HG03521 (cell line): ENCODE data around the gene COL13A1.

ENCODE experiments used
- ATAC-seq: cut with Tn5 transposase; IDR thresholded peaks from one replicate; pipeline ENCODE4 v1.9.1; 2021; ENCODE audit warnings: mild to moderate bottlenecking, moderate library complexity; ENCODE audit not compliant: unreplicated experiment

COL13A1 gene

GRCh38 chr10:69789164-69789576 lies 12.5 kb upstream of the COL13A1 start:
- ATAC-seq, result no peak

- no peak for ATAC-seq
Measured at GRCh38 chr10:69791812-69792211, 9.9 kb upstream of the COL13A1 start.

DNA sequence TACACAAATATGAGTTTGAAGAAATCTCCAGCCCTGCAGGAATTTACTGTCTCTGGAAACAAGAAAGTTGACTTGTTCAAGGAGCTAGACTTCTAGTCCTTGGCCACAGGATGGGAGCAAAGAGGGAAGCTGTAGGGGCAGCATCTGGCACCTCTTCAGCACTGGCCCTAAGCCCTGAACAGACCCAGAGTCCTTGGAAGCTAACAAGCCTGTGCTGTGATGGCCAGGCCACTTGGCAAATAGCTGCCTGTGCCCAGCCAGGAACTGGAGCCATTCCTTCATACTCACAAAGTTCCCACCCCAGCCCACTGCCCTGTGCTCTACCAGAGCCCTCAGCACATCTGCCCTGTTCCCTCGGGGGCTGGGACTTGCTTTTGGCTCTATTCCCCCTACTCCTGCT lies 9.4 kb upstream of the COL13A1 start:
- ATAC-seq, result no peak

DNA sequence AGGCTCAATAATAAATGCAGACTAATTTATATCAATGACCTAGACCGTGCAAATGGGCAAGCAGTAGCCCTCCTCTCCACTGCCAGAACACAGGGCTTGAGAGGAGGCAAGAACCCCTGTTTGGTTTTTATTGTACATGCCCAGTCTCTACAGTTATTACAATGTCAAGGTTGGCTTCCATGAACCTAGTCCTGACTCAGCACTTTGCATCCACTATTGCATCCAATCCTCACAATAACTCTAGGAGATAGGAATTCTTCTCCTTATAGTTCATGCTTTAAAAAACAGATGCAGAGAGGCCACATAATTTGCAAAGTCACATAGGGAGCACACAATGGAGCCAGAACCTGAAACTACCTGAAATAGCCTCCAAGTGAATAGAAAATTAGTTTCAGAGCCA lies 7.0 kb upstream of the COL13A1 start:
- ATAC-seq, result no peak

GRCh38 chr10:69795242-69795934 lies 6.3 kb upstream of the COL13A1 start:
- no peak for ATAC-seq

- ATAC-seq, result no peak
Measured at GRCh38 chr10:69797959-69798358, 3.7 kb upstream of the COL13A1 start.

- no peak for ATAC-seq
Measured at GRCh38 chr10:69800109-69800508, 1.6 kb upstream of the COL13A1 start.

GRCh38 chr10:69800665-69801064 lies 1.0 kb upstream of the COL13A1 start:
- ATAC-seq, result no peak

GRCh38 chr10:69801094-69801433 lies 642 bp upstream of the COL13A1 start:
- ATAC-seq, result no peak

DNA sequence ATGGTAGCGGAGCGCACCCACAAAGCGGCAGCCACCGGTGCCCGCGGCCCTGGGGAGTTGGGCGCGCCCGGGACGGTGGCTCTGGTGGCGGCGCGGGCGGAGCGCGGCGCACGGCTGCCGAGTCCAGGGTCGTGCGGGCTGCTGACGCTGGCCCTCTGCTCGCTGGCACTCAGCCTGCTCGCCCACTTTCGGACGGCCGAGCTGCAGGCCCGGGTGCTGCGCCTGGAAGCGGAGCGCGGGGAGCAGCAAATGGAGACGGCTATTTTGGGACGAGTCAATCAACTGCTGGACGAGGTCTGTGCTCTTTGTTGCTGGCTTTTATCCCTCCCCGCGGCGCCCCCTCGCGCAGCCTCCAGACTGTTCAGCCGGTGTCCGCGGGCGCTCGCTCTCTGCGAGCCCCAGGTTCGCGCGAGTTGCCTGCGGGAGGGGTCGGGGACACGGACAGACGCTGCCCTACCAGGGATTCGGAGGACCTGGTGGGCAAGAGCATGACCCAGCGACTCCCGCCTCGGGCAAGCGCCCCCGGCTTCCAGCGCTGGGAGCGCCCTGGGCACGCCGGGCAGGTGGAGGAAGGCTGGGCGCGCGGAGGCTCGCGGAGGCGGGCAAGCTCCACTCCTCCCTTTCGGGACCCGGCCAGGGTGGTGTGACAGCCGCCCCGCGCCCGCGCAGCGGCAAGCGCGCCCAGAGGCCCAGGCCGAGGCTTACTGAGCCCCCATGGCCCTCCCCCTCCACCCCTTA lies 887 bp downstream of the COL13A1 start:
- no peak for ATAC-seq

- no peak for ATAC-seq
Measured at GRCh38 chr10:69803809-69804208, 2.1 kb downstream of the COL13A1 start.

DNA sequence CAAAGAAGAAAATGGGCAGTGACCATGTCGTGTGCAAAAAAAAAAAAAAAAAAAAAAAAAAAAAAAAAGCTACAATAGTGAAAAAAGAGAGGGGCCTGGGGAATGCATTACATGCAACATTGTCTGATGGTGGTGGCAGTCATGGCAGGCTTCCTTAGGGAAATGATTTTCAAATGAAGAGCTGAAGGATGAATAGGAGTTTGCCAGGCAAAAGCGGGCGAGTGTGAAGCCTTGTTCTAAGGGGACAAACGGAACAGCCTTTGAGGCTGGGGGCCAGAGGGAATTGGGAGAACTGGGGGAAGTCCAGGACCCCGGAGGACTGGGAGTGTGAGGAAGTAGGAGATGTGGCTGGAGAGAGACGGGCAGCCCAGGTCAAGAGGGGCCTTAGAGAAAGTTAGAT lies 3.1 kb downstream of the COL13A1 start:
- no peak for ATAC-seq

DNA sequence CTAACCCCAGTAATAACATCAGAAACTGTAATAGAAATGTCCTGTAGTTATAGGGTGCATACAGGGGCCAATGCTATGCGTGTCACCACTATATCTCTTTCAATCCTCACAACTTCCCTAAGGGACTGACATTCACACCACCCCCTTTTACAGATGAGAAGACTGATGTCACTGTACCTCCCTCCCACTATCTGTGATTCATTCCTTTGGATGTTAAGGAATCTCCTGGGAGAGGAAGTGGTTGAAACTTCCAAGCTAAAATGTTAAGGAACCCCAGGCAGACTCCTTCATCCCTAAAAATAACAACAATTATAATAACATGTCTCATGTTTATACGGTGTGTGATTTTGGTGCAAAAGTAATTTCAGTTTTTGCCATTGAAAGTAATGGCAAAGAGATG lies 5.4 kb downstream of the COL13A1 start:
- no peak for ATAC-seq

DNA sequence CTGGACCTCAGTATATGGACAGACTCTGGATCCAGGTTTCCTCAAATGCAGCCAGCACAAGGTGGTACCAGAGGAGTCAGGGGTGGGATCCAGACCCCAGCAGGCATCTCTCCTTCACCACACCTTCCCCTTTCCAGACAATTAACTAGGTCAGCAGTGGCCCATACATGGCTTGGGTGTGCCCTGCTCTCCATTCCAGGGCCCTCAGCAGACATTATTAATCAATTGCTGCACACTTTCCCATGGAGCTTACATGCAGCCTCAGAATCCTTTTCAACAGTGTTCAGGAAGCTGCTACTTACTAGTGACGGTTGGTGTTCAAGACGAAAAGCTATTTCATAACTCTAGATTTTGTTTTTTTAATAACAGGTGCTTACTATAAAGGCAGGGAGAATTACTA lies 6.0 kb downstream of the COL13A1 start:
- no peak for ATAC-seq

DNA sequence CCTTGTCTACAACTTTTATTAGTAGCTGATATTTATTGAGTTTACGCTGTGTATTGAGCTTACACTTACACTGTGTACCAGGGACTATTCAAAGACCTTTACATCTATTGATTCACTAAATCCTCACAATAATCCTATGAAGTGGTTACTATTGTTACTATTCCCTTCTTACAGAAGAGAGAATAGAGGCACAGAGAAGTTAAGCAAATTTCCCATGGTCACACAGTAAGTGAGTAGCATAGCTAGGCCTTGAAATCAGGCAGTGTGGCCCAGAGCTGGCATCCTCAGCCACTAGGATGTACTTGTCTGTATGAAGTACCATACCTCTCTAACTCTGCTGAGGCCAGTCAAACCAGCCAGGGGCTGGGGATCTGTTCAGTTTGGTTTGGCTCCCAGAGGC lies 7.6 kb downstream of the COL13A1 start:
- ATAC-seq, result no peak

DNA sequence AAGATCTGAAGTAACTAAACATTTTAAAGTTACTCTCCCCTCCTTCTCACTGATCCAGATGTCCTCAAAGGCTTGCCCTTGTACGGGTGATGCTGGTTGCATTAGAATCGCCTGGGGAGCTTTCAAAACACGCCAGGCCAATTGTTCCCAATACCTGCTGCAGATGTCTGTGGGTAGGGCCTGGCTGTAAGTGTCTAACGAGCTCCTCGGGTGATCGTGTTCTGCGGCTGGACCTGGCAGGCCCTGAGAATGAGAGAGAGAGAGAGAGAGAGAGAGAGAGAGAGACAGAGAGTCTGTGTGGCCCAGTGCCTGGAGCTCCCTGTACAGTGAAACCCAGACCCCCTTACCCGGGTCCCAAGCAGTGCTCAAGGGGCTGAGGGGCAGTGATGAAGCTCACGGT lies 8.4 kb downstream of the COL13A1 start:
- no peak for ATAC-seq

- no peak for ATAC-seq
Measured at GRCh38 chr10:69810675-69811397, 9.1 kb downstream of the COL13A1 start.

DNA sequence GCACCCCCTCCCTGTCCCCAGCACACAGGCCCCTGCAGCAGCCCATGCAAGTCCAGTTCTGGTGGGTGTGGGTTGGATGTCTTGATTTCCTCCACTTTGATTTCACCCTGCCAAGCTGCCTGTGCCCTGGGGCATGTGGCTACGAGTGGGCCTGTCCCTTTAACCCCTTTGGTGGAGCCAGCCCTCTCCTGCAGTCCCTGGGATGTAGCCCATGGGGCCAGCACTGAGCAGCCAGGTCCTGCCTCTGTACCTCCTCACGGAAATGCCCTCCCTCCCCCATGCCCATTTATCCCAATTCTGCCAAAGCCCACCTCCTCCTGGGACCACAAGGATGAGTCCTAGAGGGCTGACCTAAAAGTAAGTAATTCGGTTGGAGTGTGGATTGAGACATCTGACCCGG lies 11.9 kb downstream of the COL13A1 start:
- ATAC-seq, result no peak

DNA sequence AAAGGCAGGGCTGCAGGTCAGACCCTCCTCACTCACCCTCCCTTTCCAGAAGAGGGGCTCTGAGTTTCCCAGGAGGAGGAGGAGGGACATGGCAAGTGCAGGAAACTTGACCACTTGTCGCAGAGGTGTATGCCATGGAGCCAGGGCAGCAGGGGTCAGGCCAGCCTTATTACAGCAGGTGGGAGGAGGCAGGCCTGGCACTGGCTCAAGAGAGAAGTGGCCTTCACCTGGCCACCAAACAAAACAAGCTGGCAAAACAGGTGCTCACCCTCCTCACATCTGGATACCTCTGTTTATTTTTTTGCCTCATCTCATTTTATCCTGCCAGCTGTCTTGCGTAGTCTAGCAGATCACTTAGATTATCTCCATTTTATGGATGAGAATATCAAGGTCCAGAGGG lies 12.5 kb downstream of the COL13A1 start:
- ATAC-seq, result no peak

DNA sequence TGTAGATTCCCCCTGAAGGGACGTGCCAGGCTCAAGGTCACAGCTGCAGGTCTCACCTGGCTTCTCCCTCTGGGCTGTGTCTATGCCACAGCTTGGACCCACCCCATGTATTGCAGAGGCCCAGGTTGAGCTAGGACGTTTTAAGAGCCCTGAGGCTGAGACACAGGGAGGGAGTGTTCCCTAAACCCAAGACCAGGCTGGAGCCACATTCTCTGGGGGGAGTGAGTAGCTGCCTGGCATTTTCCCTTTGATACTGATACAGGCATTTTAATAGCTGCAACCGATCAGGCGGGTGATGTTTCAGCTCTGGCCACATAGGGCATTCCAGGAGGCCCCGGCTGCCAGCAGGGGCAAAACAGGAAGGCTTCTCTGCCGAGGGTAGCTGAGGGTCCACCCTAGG lies 13.4 kb downstream of the COL13A1 start:
- no peak for ATAC-seq

DNA sequence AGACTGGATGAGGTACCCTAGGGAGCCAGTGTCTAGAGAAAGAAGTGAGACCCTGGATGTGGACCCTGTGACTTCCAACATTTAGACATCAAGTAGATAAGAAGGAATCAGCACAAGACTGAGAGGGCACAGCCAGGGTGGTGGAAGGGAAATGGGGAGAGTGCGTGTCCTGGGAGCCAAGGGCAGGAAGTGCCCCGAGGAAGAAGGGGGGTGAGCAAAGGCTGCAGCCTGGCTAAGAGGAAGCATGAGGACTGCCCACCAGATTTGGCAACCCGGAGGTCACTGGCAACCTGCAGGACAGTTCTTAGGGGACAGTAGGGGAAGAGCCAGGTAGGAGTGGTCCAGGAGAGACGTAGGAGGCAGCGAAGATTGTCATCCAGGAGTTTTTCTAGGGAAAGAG lies 14.8 kb downstream of the COL13A1 start:
- ATAC-seq, result no peak

- no peak for ATAC-seq
Measured at GRCh38 chr10:69817078-69817581, 15.4 kb downstream of the COL13A1 start.
